HepG2 (cell line): ENCODE data around the gene ARHGAP45. TPM values are rescaled to one million over a fixed set of nuclear protein-coding genes. Genes with fewer than 3 reads are reported as not detected.
A peak's percentile ranks its signal among the peaks of the same experiment; 100 is the strongest.

ENCODE experiments used
- ATAC-seq: fragments of 200-7000 bp; cut with Tn5 transposase; 3 replicates; pipeline ENCODE4 v1.9.1; 2020; ENCODE audit warnings: mild to moderate bottlenecking, moderate library complexity
- BruUV-seq: library from RNA; stranded (reverse); fragments of 400-500 nt; replicated peaks from 2 replicates; lab custom pipeline; 2021; lab: Mats Ljungman, UMichigan
- CTCF ChIA-PET: fragments of 300-600 bp; formaldehyde crosslinking; extraction: SDS; loops from one replicate; lab custom pipeline; 2021; ENCODE audit warnings: low total read pairs, inconsistent platforms, low intra/inter-chr PET ratio; lab: Yijun Ruan, JAX
- POLR2A ChIA-PET: fragments of 350-600 bp; sonication (Branson Sonifier 250); formaldehyde crosslinking; loops from one replicate; lab custom pipeline; 2020; ENCODE audit warnings: antibody characterized with exemption, inconsistent platforms; lab: Yijun Ruan, JAX
- DNase-seq: peaks from one replicate; pipeline ENCODE4 v3.0.0-alpha.2; 2015; ENCODE audit warnings: low spot score
- FAIRE-seq: peaks from 3 replicates; lab custom pipeline; 2011; peaks lifted over from hg19 to GRCh38; lab: Jason Lieb, UNC
- H2AFZ ChIP-seq: one replicate; pipeline ENCODE4 v1.6.1; 2011; ENCODE audit warnings: low read length, inconsistent platforms
- H3K27ac ChIP-seq: fragments of 300-600 bp; 3 replicates; pipeline ENCODE4 v1.8.0; 2011; ENCODE audit warnings: mixed run types, mild to moderate bottlenecking, mixed read lengths, low read length, inconsistent platforms; ENCODE audit not compliant: insufficient read depth; ENCODE audit errors: extremely low read length
- H3K27me3 ChIP-seq, 2 experiments: fragments of 200-600 bp in 1 of 2; 2 replicates in 1 of 2; 3 replicates in 1 of 2; pipeline versions ENCODE4 v1.6.0 to v1.8.0; 2011; ENCODE audit warnings: low read length in 2 of 2, mild to moderate bottlenecking in 2 of 2, moderate library complexity in 2 of 2, inconsistent platforms in 1 of 2; ENCODE audit not compliant: insufficient read depth in 2 of 2, control insufficient read depth in 1 of 2
- H3K36me3 ChIP-seq, 2 experiments: fragments of 200-600 bp in 1 of 2; replicated peaks in 1 of 2; 2 replicates in 1 of 2; 3 replicates in 1 of 2; pipeline versions ENCODE4 v1.5.1 to v1.8.0; 2011; ENCODE audit warnings: low read length in 2 of 2, inconsistent platforms in 1 of 2; ENCODE audit not compliant: insufficient read depth in 2 of 2, control insufficient read depth in 1 of 2
- H3K4me1 ChIP-seq: 2 replicates; pipeline ENCODE4 v1.5.1; 2012; ENCODE audit warnings: low read length, inconsistent platforms; ENCODE audit not compliant: insufficient read depth
- H3K4me2 ChIP-seq: 2 replicates; pipeline ENCODE4 v1.6.0; 2011; ENCODE audit warnings: low read depth, low read length, inconsistent platforms
- H3K4me3 ChIP-seq, 3 experiments: fragments of 200-600 bp in 1 of 3; sonication (generic), shearing (Covaris generic) in 1 of 3; replicated peaks in 1 of 3; 2 replicates each; pipeline ENCODE4 v1.5.1; 2011 to 2016; ENCODE audit warnings: low read length in 3 of 3, inconsistent platforms in 2 of 3, low read depth in 2 of 3, mild to moderate bottlenecking in 2 of 3, control low read depth in 1 of 3, mixed read lengths in 1 of 3; ENCODE audit not compliant: insufficient read depth in 1 of 3
- H3K79me2 ChIP-seq: one replicate; pipeline ENCODE4 v1.6.1; 2011; ENCODE audit warnings: low read length, inconsistent platforms; ENCODE audit not compliant: insufficient read depth
- H3K9ac ChIP-seq: 2 replicates; pipeline ENCODE4 v1.6.0; 2011; ENCODE audit warnings: mild to moderate bottlenecking, low read depth, low read length, inconsistent platforms; ENCODE audit not compliant: insufficient read depth
- H3K9me3 ChIP-seq: 2 replicates; pipeline ENCODE4 v1.5.1; 2012; ENCODE audit warnings: mild to moderate bottlenecking, low read length
- H4K20me1 ChIP-seq: 2 replicates; pipeline ENCODE4 v1.6.0; 2011; ENCODE audit warnings: inconsistent platforms, mild to moderate bottlenecking, low read length, moderate library complexity; ENCODE audit not compliant: insufficient read depth
- AGO1 ChIP-seq: fragments of 200-400 bp; formaldehyde crosslinking; IDR thresholded peaks from 2 replicates; pipeline ENCODE4 v1.6.1; 2017; ENCODE audit warnings: mild to moderate bottlenecking, low read depth, low read length, moderate library complexity; ENCODE audit not compliant: poor library complexity, severe bottlenecking
- AGO2 ChIP-seq: fragments of 200-400 bp; formaldehyde crosslinking; optimal IDR thresholded peaks from 2 replicates; pipeline ENCODE3; 2017; ENCODE audit warnings: mild to moderate bottlenecking, low read depth, low read length, moderate library complexity
- HOXA3 ChIP-seq: sonication (generic); formaldehyde crosslinking; IDR thresholded peaks from 2 replicates; pipeline ENCODE4 v1.5.0; 2020; ENCODE audit warnings: missing genetic modification reagents
- POLR2AphosphoS5 ChIP-seq: IDR thresholded peaks from 2 replicates; pipeline ENCODE4 v1.6.1; 2012; ENCODE audit warnings: low read depth, low read length
- POLR2G ChIP-seq: fragments of 200-400 bp; formaldehyde crosslinking; IDR thresholded peaks from 2 replicates; pipeline ENCODE4 v1.6.1; 2018; ENCODE audit warnings: mild to moderate bottlenecking, low read depth, low read length, moderate library complexity
- RBFOX2 ChIP-seq: fragments of 200-400 bp; formaldehyde crosslinking; IDR thresholded peaks from 2 replicates; pipeline ENCODE4 v1.6.1; 2017; ENCODE audit warnings: low read depth, mild to moderate bottlenecking, low read length
- RBM22 ChIP-seq: fragments of 200-400 bp; formaldehyde crosslinking; optimal IDR thresholded peaks from 2 replicates; pipeline ENCODE3; 2017; ENCODE audit warnings: mild to moderate bottlenecking, low read length, moderate library complexity
- SOX13 ChIP-seq, 3 experiments: fragments of 450-650 bp in 1 of 3; sonication (generic) in 1 of 3; formaldehyde crosslinking in 1 of 3; IDR thresholded peaks in 2 of 3; conservative IDR thresholded peaks in 1 of 3; 2 replicates each; pipeline versions ENCODE4 v1.5.0 to v1.6.1; 2016 to 2020; ENCODE audit warnings: antibody characterized with exemption in 1 of 3, mild to moderate bottlenecking in 1 of 3, missing compliant biosample characterization in 1 of 3, missing genetic modification reagents in 1 of 3, moderate library complexity in 1 of 3
- TCF7 ChIP-seq: sonication (generic); IDR thresholded peaks from 2 replicates; pipeline ENCODE4 v1.6.1; 2016; ENCODE audit warnings: antibody characterized with exemption, low read depth
- ZC3H13 ChIP-seq: sonication (generic); formaldehyde crosslinking; IDR thresholded peaks from 2 replicates; pipeline ENCODE4 v1.8.1; 2023; ENCODE audit warnings: mild to moderate bottlenecking, missing genetic modification reagents, moderate library complexity
- ZFX ChIP-seq: sonication (generic); formaldehyde crosslinking; IDR thresholded peaks from 2 replicates; pipeline ENCODE4 v1.4.0; 2020; ENCODE audit warnings: mild to moderate bottlenecking, low read depth, missing genetic modification reagents, moderate library complexity
- ZNF446 ChIP-seq: sonication (generic); formaldehyde crosslinking; IDR thresholded peaks from 2 replicates; pipeline ENCODE4 v1.5.0; 2020; ENCODE audit warnings: mild to moderate bottlenecking, missing genetic modification reagents
- ZNF567 ChIP-seq: sonication (generic); formaldehyde crosslinking; IDR thresholded peaks from 2 replicates; pipeline ENCODE4 v1.8.1; 2023; ENCODE audit warnings: mild to moderate bottlenecking, missing genetic modification reagents, borderline replicate concordance
- WGBS: methylation state at CpG from one replicate; pipeline ENCODE4 v1.1.6; 2017; ENCODE audit warnings: low lambda C conversion rate; 5-methylcytosine and 5-hydroxymethylcytosine counted together
- in situ Hi-C: cut with HindIII; loops from 2 replicates; pipeline ENCODE4 v1.10.0; 2017; ENCODE audit warnings: low pct_unique_long_range_greater_than_20kb; ENCODE audit not compliant: extremely low pct_ligation_motif_present
- intact Hi-C: fragments of 100-400 bp; cut with micrococcal nuclease; formaldehyde crosslinking; loops from one replicate; pipeline ENCODE4 v1.10.0; 2022; ENCODE audit not compliant: unreplicated experiment
- polyA plus RNA-seq, 8 experiments: library from polyadenylated mRNA; depleted of rRNA in 3 of 8; stranded (reverse) in 7 of 8; unstranded in 1 of 8; fragments of >200 nt; fragmentation: Illumina TruSeq in 4 of 8; extraction: Trizol in 4 of 8; gene quantifications; 2 replicates each; pipeline versions ENCODE4 v1.2.1 to v1.2.3, GENCODE V29; 2011 to 2016; ENCODE audit warnings: low read depth in 4 of 8, missing spikeins in 1 of 8, mixed read lengths in 1 of 8; ENCODE audit not compliant: insufficient read depth in 1 of 8
- total RNA-seq, 5 experiments: library from RNA; depleted of rRNA; stranded (reverse); fragments of >200 nt; fragmentation: Illumina TruSeq; extraction: Trizol; gene quantifications; 2 replicates each; pipeline ENCODE4 v1.2.3, GENCODE V29; 2016; ENCODE audit warnings: low read depth in 1 of 5
- TF ChIP-seq, protein P1 (sequence below): sonication (generic); formaldehyde crosslinking; IDR thresholded peaks from 2 replicates; pipeline ENCODE4 v1.8.1; 2023; ENCODE audit warnings: mild to moderate bottlenecking, inconsistent platforms, moderate library complexity, missing genetic modification reagents, borderline replicate concordance
- TF ChIP-seq, protein P2 (sequence below): sonication (generic); formaldehyde crosslinking; IDR thresholded peaks from 2 replicates; pipeline ENCODE4 v1.4.0; 2020; ENCODE audit warnings: missing genetic modification reagents

Gene ARHGAP45
- total and polyA plus RNA-seq, 2 of the 13 experiments (the other 11 are each of a cell fraction or from before 2014, with no cell fraction given): 0.84 to 32.0 TPM

DNA sequence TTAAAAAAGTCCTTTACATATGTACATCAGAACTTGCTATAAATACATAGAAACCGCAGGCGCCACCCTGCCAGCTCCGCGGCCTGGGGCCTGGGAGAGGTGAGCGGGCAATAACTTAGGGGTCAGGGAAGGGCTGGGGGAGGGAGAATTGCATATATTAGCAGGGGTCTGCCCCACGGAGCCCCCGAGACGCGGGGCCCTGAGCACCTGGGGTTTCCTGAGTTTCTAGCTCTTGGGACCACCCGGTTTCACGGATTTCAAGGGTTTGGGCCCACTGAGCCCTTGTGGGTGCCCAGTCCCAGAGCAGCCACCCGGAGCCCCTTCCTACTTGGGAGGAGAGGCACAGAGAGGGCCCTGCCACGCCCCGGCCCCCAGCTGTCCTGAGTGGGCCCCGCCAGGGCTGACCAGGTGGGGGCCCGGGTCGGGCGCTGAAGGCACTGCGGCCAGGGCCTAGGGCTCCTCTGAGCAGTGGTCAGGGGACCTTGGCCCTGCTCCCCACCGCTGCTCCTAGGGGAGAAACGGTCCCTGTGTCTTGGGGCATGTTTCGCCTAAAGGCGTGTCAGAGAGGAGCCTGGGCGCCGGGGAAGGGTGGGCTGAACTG, 40.8 kb downstream of the ARHGAP45 start:
- H3K27me3 ChIP-seq: no peaks in the 10 kb centered on the region
- BruUV-seq: no TSS peak
- no peaks in the 10 kb centered on the region for H3K9me3 ChIP-seq
- peaks cover 11% of the 10 kb centered on the region for H3K79me2 ChIP-seq
- intact Hi-C loops: loop anchor here (10.0 kb wide), 1 partner anchor 53 kb away; no protein-coding TSS in a partner anchor
- no peak overlapping the region for H3K4me3 ChIP-seq
- H4K20me1 ChIP-seq: peaks cover 15% of the 10 kb centered on the region; the same call in 1 of the 2 replicates
- no peak overlapping the region for H3K9ac ChIP-seq
- no peak for FAIRE-seq
- H3K4me1 ChIP-seq: peaks cover 36% of the 10 kb centered on the region
- POLR2A ChIA-PET: interaction anchor here (1.2 kb wide), 1 partner anchor 10 kb away, joined by 6 read pairs; no protein-coding TSS in a partner anchor
- in situ Hi-C loops: no loop called here
- DNase-seq: no peak
- H3K36me3 ChIP-seq: peaks cover 10 to 20% of the 10 kb centered on the region in 2 experiments; a peak in 4 of 5 replicates
- TF ChIP-seq SOX13 (IDR thresholded peaks at IDR 0.05) (no peak), SOX13 (CRISPR knock-in tag; conservative IDR thresholded peaks at IDR 0.05 in 1 of 2, IDR thresholded peaks at IDR 0.05 in 1 of 2) (0 out of 4 replicates have a peak, but pooled peaks of 1 of the 2 experiments have one; percentile 39), TCF7 (no peak), AGO2 (peak; percentile 96), HOXA3 (CRISPR knock-in tag) (peak; percentile 24; the same call in 1 of the 2 replicates), ZFX (CRISPR knock-in tag) (0 out of 2 replicates have a peak, but pooled peaks have one; percentile 5), ZC3H13 (CRISPR knock-in tag) (peak; percentile 39; the same call in 1 of the 2 replicates), AGO1 (peak; percentile 90), ZNF446 (CRISPR knock-in tag) (0 out of 2 replicates have a peak, but pooled peaks have one; percentile 28), POLR2AphosphoS5 (0 out of 2 replicates have a peak, but pooled peaks have one; percentile 24), ZNF567 (CRISPR knock-in tag) (no peak), RBM22 (peak; percentile 90), RBFOX2 (peak; percentile 76), POLR2G (peak; percentile 29)
- TF ChIP-seq, protein P1, sequence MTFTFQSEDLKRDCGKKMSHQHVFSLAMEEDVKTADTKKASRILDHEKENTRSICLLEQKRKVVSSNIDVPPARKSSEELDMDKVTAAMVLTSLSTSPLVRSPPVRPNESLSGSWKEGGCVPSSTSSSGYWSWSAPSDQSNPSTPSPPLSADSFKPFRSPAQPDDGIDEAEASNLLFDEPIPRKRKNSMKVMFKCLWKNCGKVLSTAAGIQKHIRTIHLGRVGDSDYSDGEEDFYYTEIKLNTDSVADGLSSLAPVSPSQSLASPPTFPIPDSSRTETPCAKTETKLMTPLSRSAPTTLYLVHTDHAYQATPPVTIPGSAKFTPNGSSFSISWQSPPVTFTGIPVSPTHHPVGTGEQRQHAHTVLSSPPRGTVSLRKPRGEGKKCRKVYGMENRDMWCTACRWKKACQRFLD (CRISPR knock-in tag): no peak
- TF ChIP-seq, protein P2, sequence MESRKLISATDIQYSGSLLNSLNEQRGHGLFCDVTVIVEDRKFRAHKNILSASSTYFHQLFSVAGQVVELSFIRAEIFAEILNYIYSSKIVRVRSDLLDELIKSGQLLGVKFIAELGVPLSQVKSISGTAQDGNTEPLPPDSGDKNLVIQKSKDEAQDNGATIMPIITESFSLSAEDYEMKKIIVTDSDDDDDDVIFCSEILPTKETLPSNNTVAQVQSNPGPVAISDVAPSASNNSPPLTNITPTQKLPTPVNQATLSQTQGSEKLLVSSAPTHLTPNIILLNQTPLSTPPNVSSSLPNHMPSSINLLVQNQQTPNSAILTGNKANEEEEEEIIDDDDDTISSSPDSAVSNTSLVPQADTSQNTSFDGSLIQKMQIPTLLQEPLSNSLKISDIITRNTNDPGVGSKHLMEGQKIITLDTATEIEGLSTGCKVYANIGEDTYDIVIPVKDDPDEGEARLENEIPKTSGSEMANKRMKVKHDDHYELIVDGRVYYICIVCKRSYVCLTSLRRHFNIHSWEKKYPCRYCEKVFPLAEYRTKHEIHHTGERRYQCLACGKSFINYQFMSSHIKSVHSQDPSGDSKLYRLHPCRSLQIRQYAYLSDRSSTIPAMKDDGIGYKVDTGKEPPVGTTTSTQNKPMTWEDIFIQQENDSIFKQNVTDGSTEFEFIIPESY (CRISPR knock-in tag): peak; percentile 8; the same call in 1 of the 2 replicates
- H3K4me2 ChIP-seq: no peak overlapping the region
- CTCF ChIA-PET: no interaction called here
- no peak overlapping the region for H2AFZ ChIP-seq
- 98% methylated on average over 11 of the region's 25 CpGs for WGBS
- no peak for ATAC-seq
- H3K27ac ChIP-seq: no peak overlapping the region
